Ovary (tissue), 3 donors: ENCODE results near the gene FAM72B.
"Not testable (repeated sequence)": the region's sequence is repeated elsewhere in the genome, so short reads cannot be mapped to it uniquely, and the experiment has no call there.

Experiments used
- CTCF ChIP-seq, 3 donors: fragments of 450-650 bp in 2 of 3; fragments of 200-600 bp in 1 of 3; IDR thresholded peaks; one replicate each; pipeline versions ENCODE4 v1.5.1 to v1.8.0; 2016 to 2022; ENCODE audit warnings: antibody characterized with exemption in 3 of 3, mild to moderate bottlenecking in 1 of 3
- EP300 ChIP-seq: sonication (generic); formaldehyde crosslinking; IDR thresholded peaks from one replicate; pipeline ENCODE4 v1.6.1; 2017; ENCODE audit warnings: antibody characterized with exemption
- POLR2A ChIP-seq: fragments of 450-650 bp; IDR thresholded peaks from one replicate; pipeline ENCODE4 v1.6.1; 2017; ENCODE audit warnings: antibody characterized with exemption, mild to moderate bottlenecking, moderate library complexity
- donor health status: DM: no; HTN: no; CAD: no.

GRCh38 chr1:121163850-121164757 lies 20.0 kb downstream of the FAM72B start:
- TF ChIP-seq EP300; CTCF (IDR thresholded peaks at IDR 0.05); POLR2A: not testable (repeated sequence)
